Large intestine (tissue), 3 donors: ENCODE results near the gene GRIA1. TPM values are rescaled to one million over a fixed set of nuclear protein-coding genes. Genes with fewer than 3 reads are reported as not detected.
"Not testable (repeated sequence)": the region's sequence is repeated elsewhere in the genome, so short reads cannot be mapped to it uniquely, and the experiment has no call there.

Experiments
- DNase-seq, 2 donors: peaks; one replicate each; pipeline versions ENCODE4 v3.0.0 to v3.0.0-alpha.2; 2013
- H3K27ac ChIP-seq: one replicate; pipeline ENCODE4 v1.5.1; 2013; ENCODE audit warnings: low read length
- H3K27me3 ChIP-seq: 2 replicates; pipeline ENCODE4 v1.6.1; 2013; ENCODE audit warnings: low read length; ENCODE audit not compliant: control insufficient read depth, insufficient read depth
- H3K36me3 ChIP-seq: 2 replicates; pipeline ENCODE4 v1.6.1; 2013; ENCODE audit warnings: low read length; ENCODE audit not compliant: control insufficient read depth, insufficient read depth
- H3K4me1 ChIP-seq: one replicate; pipeline ENCODE4 v1.6.1; 2013; ENCODE audit warnings: low read length; ENCODE audit not compliant: control insufficient read depth, insufficient read depth
- H3K4me3 ChIP-seq: one replicate; pipeline ENCODE4 v1.5.1; 2013; ENCODE audit warnings: low read length
- H3K9me3 ChIP-seq: one replicate; pipeline ENCODE4 v1.6.1; 2013; ENCODE audit warnings: mild to moderate bottlenecking, low read depth, low read length, moderate library complexity; ENCODE audit not compliant: control insufficient read depth
- WGBS: methylation state at CpG from one replicate; pipeline ENCODE4 v1.1.5; 2013; ENCODE audit warnings: low lambda C conversion rate; ENCODE audit not compliant: insufficient coverage; 5-methylcytosine and 5-hydroxymethylcytosine counted together
- polyA plus RNA-seq: library from polyadenylated mRNA; unstranded; fragments of 120-200 nt; gene quantifications from one replicate; pipeline ENCODE4 v1.2.1, GENCODE V29; 2013

Gene GRIA1
- polyA plus RNA-seq, 1 donor, result 0.93 TPM

GRCh38 chr5:153712946-153713345, 222.5 kb downstream of the GRIA1 start:
- no peak for DNase-seq
- no peak overlapping the region for H3K4me3 ChIP-seq
- H3K4me1 ChIP-seq, result no peaks in the 10 kb centered on the region
- no peaks in the 10 kb centered on the region for H3K36me3 ChIP-seq
- H3K27me3 ChIP-seq, result no peaks in the 10 kb centered on the region
- WGBS, result no CpG with 5 or more reads among the region's 3 CpGs
- no peak overlapping the region for H3K27ac ChIP-seq
- H3K9me3 ChIP-seq, result no peaks in the 10 kb centered on the region

- H3K27me3 ChIP-seq, result no peaks in the 10 kb centered on the region
- H3K4me1 ChIP-seq, result no peaks in the 10 kb centered on the region
- DNase-seq, result no peak
- no peaks in the 10 kb centered on the region for H3K9me3 ChIP-seq
- H3K4me3 ChIP-seq, result no peak overlapping the region
- H3K36me3 ChIP-seq, result no peaks in the 10 kb centered on the region
- H3K27ac ChIP-seq, result no peak overlapping the region
- WGBS, result 80% methylated on average over 3 of the region's 8 CpGs
These were observed 223.5 kb downstream of the GRIA1 start for GRCh38 chr5:153713943-153714342.

- Histone ChIP-seq H3K4me3 (no peak overlapping the region), H3K27me3 (no peaks in the 10 kb centered on the region), H3K4me1 (no peaks in the 10 kb centered on the region), H3K36me3 (no peaks in the 10 kb centered on the region), H3K9me3 (no peaks in the 10 kb centered on the region), H3K27ac (no peak overlapping the region)
- WGBS, result no CpG with 5 or more reads among the region's 2 CpGs
- no peak for DNase-seq
These were observed 224.3 kb downstream of the GRIA1 start for GRCh38 chr5:153714798-153715197.

- Histone ChIP-seq H3K27ac (no peak overlapping the region), H3K27me3 (no peaks in the 10 kb centered on the region), H3K4me3 (no peak overlapping the region), H3K9me3 (no peaks in the 10 kb centered on the region), H3K4me1 (no peaks in the 10 kb centered on the region), H3K36me3 (no peaks in the 10 kb centered on the region)
- WGBS, result no CpG with 5 or more reads among the region's 3 CpGs
- no peak for DNase-seq
These were observed 226.8 kb downstream of the GRIA1 start for GRCh38 chr5:153717287-153717686.

GRCh38 chr5:153718713-153719112, 228.2 kb downstream of the GRIA1 start:
- WGBS, result no CpG with 5 or more reads among the region's 1 CpG
- Histone ChIP-seq H3K27ac (no peak overlapping the region), H3K36me3 (no peaks in the 10 kb centered on the region), H3K4me3 (no peak overlapping the region), H3K27me3 (no peaks in the 10 kb centered on the region), H3K9me3 (no peaks in the 10 kb centered on the region), H3K4me1 (no peaks in the 10 kb centered on the region)
- no peak for DNase-seq

- no peaks in the 10 kb centered on the region for H3K27me3 ChIP-seq
- H3K36me3 ChIP-seq, result no peaks in the 10 kb centered on the region
- H3K27ac ChIP-seq, result no peak overlapping the region
- DNase-seq, result no peak
- H3K4me3 ChIP-seq, result no peak overlapping the region
- H3K9me3 ChIP-seq, result no peaks in the 10 kb centered on the region
- no peaks in the 10 kb centered on the region for H3K4me1 ChIP-seq
- WGBS, result no CpG with 5 or more reads among the region's 5 CpGs
These were observed 228.9 kb downstream of the GRIA1 start for GRCh38 chr5:153719324-153719723.

GRCh38 chr5:153723022-153723610, 232.6 kb downstream of the GRIA1 start:
- H3K27ac ChIP-seq, H3K36me3 ChIP-seq, H3K27me3 ChIP-seq, DNase-seq, H3K4me1 ChIP-seq, H3K4me3 ChIP-seq, H3K9me3 ChIP-seq: not testable (repeated sequence)
- WGBS, result no CpG with 5 or more reads among the region's 15 CpGs

- Histone ChIP-seq H3K27ac (no peak overlapping the region), H3K4me1 (no peaks in the 10 kb centered on the region), H3K9me3 (no peaks in the 10 kb centered on the region), H3K27me3 (no peaks in the 10 kb centered on the region), H3K4me3 (no peak overlapping the region), H3K36me3 (no peaks in the 10 kb centered on the region)
- no peak for DNase-seq
- 79% methylated on average over 3 of the region's 5 CpGs for WGBS
These were observed 251.6 kb downstream of the GRIA1 start for GRCh38 chr5:153742060-153742459.

GRCh38 chr5:153744751-153745150, 254.3 kb downstream of the GRIA1 start:
- no peak for DNase-seq
- Histone ChIP-seq H3K9me3 (no peaks in the 10 kb centered on the region), H3K27ac (no peak overlapping the region), H3K36me3 (no peaks in the 10 kb centered on the region), H3K4me1 (no peaks in the 10 kb centered on the region), H3K4me3 (no peak overlapping the region), H3K27me3 (no peaks in the 10 kb centered on the region)
- WGBS, result no CpG with 5 or more reads among the region's 2 CpGs

GRCh38 chr5:153745778-153746395, 255.4 kb downstream of the GRIA1 start:
- H3K36me3 ChIP-seq, result no peaks in the 10 kb centered on the region
- no peaks in the 10 kb centered on the region for H3K4me1 ChIP-seq
- WGBS, result 80% methylated on average over 1 of the region's 5 CpGs
- H3K27me3 ChIP-seq, result no peaks in the 10 kb centered on the region
- no peak overlapping the region for H3K27ac ChIP-seq
- no peaks in the 10 kb centered on the region for H3K9me3 ChIP-seq
- no peak for DNase-seq
- no peak overlapping the region for H3K4me3 ChIP-seq

GRCh38 chr5:153746440-153746839, 256.0 kb downstream of the GRIA1 start:
- Histone ChIP-seq H3K9me3 (no peaks in the 10 kb centered on the region), H3K27ac (no peak overlapping the region), H3K4me1 (no peaks in the 10 kb centered on the region), H3K4me3 (no peak overlapping the region), H3K27me3 (no peaks in the 10 kb centered on the region), H3K36me3 (no peaks in the 10 kb centered on the region)
- no peak for DNase-seq
- no CpG with 5 or more reads among the region's 3 CpGs for WGBS
